Endodermal cell (in vitro differentiated cells): ENCODE data around the gene LBHD1. TPM values are rescaled to one million over a fixed set of nuclear protein-coding genes. Genes with fewer than 3 reads are reported as not detected.
"Not testable (repeated sequence)": the region's sequence is repeated elsewhere in the genome, so short reads cannot be mapped to it uniquely, and the experiment has no call there.

Experiments used
- DNase-seq: peaks from one replicate; pipeline ENCODE4 v3.0.0-alpha.2; 2017
- H3K27ac ChIP-seq: 2 replicates; pipeline ENCODE4 v1.5.1; 2013; ENCODE audit warnings: mild to moderate bottlenecking, low read depth, low read length, moderate library complexity
- H3K27me3 ChIP-seq: 2 replicates; pipeline ENCODE4 v1.6.1; 2013; ENCODE audit warnings: mild to moderate bottlenecking, low read length, moderate library complexity; ENCODE audit not compliant: insufficient read depth, control insufficient read depth, poor library complexity, severe bottlenecking
- H3K36me3 ChIP-seq: 2 replicates; pipeline ENCODE4 v1.7.0; 2013; ENCODE audit warnings: mild to moderate bottlenecking, low read length, moderate library complexity; ENCODE audit not compliant: control insufficient read depth, insufficient read depth
- H3K4me1 ChIP-seq: one replicate; pipeline ENCODE4 v1.7.0; 2013; ENCODE audit warnings: low read length; ENCODE audit not compliant: control insufficient read depth, insufficient read depth
- H3K4me3 ChIP-seq: 2 replicates; pipeline ENCODE4 v1.5.1; 2013; ENCODE audit warnings: mild to moderate bottlenecking, low read length, moderate library complexity
- H3K9ac ChIP-seq: 2 replicates; pipeline ENCODE4 v1.6.1; 2013; ENCODE audit warnings: mild to moderate bottlenecking, low read length, moderate library complexity; ENCODE audit not compliant: poor library complexity, severe bottlenecking; ENCODE audit errors: extremely low read depth
- H3K9me3 ChIP-seq: 2 replicates; pipeline ENCODE4 v1.6.1; 2013; ENCODE audit warnings: mild to moderate bottlenecking, low read length, moderate library complexity; ENCODE audit not compliant: control insufficient read depth
- H3K27ac Mint-ChIP-seq: 2 replicates; pipeline ENCODE4 v1.8.0; 2020; ENCODE audit warnings: mixed read lengths
- H3K27me3 Mint-ChIP-seq: 2 replicates; pipeline ENCODE4 v1.8.0; 2021; ENCODE audit warnings: mild to moderate bottlenecking, mixed read lengths; ENCODE audit not compliant: insufficient read depth
- H3K36me3 Mint-ChIP-seq: 2 replicates; pipeline ENCODE4 v1.8.0; 2020; ENCODE audit warnings: low read depth, mixed read lengths
- H3K4me1 Mint-ChIP-seq: 2 replicates; pipeline ENCODE4 v1.8.0; 2020; ENCODE audit warnings: mixed read lengths
- H3K4me3 Mint-ChIP-seq: 2 replicates; pipeline ENCODE4 v1.8.0; 2020; ENCODE audit warnings: mild to moderate bottlenecking, moderate library complexity, mixed read lengths
- H3K9me3 Mint-ChIP-seq: 2 replicates; pipeline ENCODE4 v1.8.0; 2020; ENCODE audit warnings: mild to moderate bottlenecking, mixed read lengths
- CTCF ChIP-seq: fragments of 200-600 bp; sonication (generic); conservative IDR thresholded peaks from 2 replicates; pipeline ENCODE4 v1.5.0; 2021; ENCODE audit warnings: antibody characterized with exemption, mild to moderate bottlenecking
- WGBS, 2 experiments: methylation state at CpG; one replicate each; pipeline versions ENCODE4 v1.1.5 to v1.1.7; 2013; ENCODE audit warnings: missing lambda C conversion rate in 2 of 2, mixed read lengths in 1 of 2; ENCODE audit not compliant: insufficient coverage in 1 of 2, insufficient read length in 1 of 2; 5-methylcytosine and 5-hydroxymethylcytosine counted together
- total RNA-seq, 2 donors: library from RNA; stranded (reverse); fragmentation: NEBNext Ultra II Directional in 1 of 2; extraction: Animal tissue kit (Norgen Biotek cat#: 25700) in 1 of 2; gene quantifications; 2 replicates in 1 of 2; 3 replicates in 1 of 2; pipeline ENCODE4 v1.2.1, GENCODE V29; 2021

Gene LBHD1
- total RNA-seq, 2 donors from 2014 or later, result 7.5 to 14.1 TPM

DNA sequence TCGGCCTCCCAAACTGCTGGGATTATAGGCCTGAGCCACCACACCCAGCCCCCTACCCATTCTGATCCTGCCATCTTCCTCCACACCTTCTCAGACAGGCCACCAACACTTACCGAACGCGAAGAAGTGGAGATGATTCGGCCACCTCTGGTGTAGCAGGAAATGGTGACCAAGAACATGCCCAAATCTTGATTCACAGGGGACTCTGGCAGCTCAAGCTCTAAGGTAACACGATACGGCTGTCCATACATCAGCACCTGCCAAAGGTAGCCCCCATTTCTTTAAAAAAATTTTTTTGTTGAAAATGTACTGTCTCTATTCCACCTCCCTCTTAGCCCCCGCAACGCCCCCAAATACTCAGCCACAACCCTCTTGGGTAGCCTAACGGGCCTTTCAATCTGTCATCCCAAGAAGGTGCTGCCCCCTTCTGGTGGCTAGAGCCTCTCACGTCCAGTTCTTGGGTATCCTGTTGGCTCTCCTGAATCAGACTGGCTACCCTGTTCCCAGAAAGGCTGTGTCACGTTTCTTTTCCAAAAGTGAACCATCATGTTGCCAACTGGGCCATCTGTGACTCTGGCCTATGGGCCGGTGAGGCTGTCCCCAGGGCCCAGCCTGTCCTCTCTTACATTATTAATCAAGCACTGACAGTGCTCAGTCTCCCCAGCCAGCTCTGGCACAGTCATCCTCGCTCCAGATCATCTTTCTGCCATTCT, 22.5 kb upstream of the LBHD1 start:
- H3K27ac Mint-ChIP-seq, result peak overlapping the region; percentile 76
- H3K27me3 ChIP-seq, result no peaks in the 10 kb centered on the region
- no peak overlapping the region for H3K9ac ChIP-seq
- H3K4me1 ChIP-seq, result no peaks in the 10 kb centered on the region
- no peak overlapping the region for H3K27ac ChIP-seq
- WGBS, 2 experiments, result 81 to 82% methylated on average over 12 to 14 of the region's 14 CpGs
- H3K27me3 Mint-ChIP-seq, result no peaks in the 10 kb centered on the region
- peaks cover 46% of the 10 kb centered on the region for H3K36me3 ChIP-seq
- H3K4me3 Mint-ChIP-seq, result no peak overlapping the region
- no peak overlapping the region for H3K4me3 ChIP-seq
- H3K4me1 Mint-ChIP-seq, result no peaks in the 10 kb centered on the region
- peak; percentile 93 for DNase-seq
- no peaks in the 10 kb centered on the region for H3K9me3 ChIP-seq
- H3K36me3 Mint-ChIP-seq, result peaks cover 54% of the 10 kb centered on the region
- no peaks in the 10 kb centered on the region for H3K9me3 Mint-ChIP-seq
- peak; percentile 92 for TF ChIP-seq CTCF

DNA sequence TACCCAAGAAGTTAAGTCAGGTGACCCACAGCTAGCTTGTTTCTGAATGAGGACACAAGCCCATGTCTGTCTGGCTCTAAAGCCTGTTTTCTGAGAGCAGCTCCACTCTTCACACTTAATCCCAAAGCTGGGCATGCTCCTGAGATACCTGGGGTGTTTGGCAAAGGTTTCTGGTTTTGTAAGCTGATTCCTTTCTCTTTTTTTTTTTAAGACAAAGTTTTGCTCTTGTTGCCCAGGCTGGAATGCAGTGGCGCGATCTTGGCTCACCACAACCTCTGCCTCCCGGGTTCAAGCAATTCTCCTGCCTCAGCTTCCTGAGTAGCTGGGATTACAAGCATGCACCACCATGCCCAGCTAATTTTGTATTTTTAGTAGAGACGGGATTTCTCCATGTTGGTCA, 21.6 kb upstream of the LBHD1 start:
- not testable (repeated sequence) for H3K27ac ChIP-seq, H3K4me3 ChIP-seq, H3K4me3 Mint-ChIP-seq, H3K9me3 ChIP-seq, H3K27me3 ChIP-seq, H3K9me3 Mint-ChIP-seq, H3K4me1 Mint-ChIP-seq, H3K27me3 Mint-ChIP-seq, H3K4me1 ChIP-seq, H3K9ac ChIP-seq, DNase-seq, H3K27ac Mint-ChIP-seq
- WGBS, 2 experiments, result 97% methylated on average over 1 of the region's 4 CpGs; no CpG with 5 or more reads in 1 of the 2 experiments
- H3K36me3 Mint-ChIP-seq, result peaks cover 50% of the 10 kb centered on the region
- H3K36me3 ChIP-seq, result peaks cover 42% of the 10 kb centered on the region

- Histone ChIP-seq H3K4me3 (no peak within 1 kb of the TSS), H3K36me3 (peaks cover 37% of the 10 kb centered on the region), H3K9ac (no peak within 1 kb of the TSS), H3K27ac (peak within 1 kb of the TSS; percentile 24), H3K9me3 (no peaks in the 10 kb centered on the region), H3K27me3 (no peaks in the 10 kb centered on the region), H3K4me1 (no peaks in the 10 kb centered on the region)
- Mint-ChIP-seq H3K27me3 (peaks cover 8% of the 10 kb centered on the region), H3K36me3 (peaks cover 36% of the 10 kb centered on the region), H3K4me1 (peaks cover 5% of the 10 kb centered on the region), H3K9me3 (no peaks in the 10 kb centered on the region), H3K27ac (peak within 1 kb of the TSS; percentile 36), H3K4me3 (peak within 1 kb of the TSS; percentile 13)
- no peak for DNase-seq
- no peak for TF ChIP-seq CTCF
- 92 to 95% methylated on average over 4 to 11 of the region's 11 CpGs for WGBS, 2 experiments
These were observed 17.5 kb upstream of the LBHD1 start, which contains the start of gene LRRN4CL for GRCh38 chr11:62689421-62690183. Gene LRRN4CL, minus strand, starts transcription at chr11:62689530. Its CDS starts 1,022 bp downstream, at chr11:62688508.
